GM12878 (cell line): ENCODE measurements around the gene HPF1. TPM values are rescaled to one million over a fixed set of nuclear protein-coding genes. Genes with fewer than 3 reads are reported as not detected.

ENCODE experiments used
- ATAC-seq: fragments of 200-7000 bp; cut with Tn5 transposase; 3 replicates; pipeline ENCODE4 v1.9.1; 2020; ENCODE audit warnings: mild to moderate bottlenecking, moderate library complexity
- BruUV-seq: library from RNA; stranded (reverse); fragments of 400-500 nt; replicated peaks from 2 replicates; lab custom pipeline; 2021; lab: Mats Ljungman, UMichigan
- CTCF ChIA-PET: fragments of 300-600 bp; sonication (Branson Sonifier 250); formaldehyde crosslinking; extraction: SDS; loops from one replicate; lab custom pipeline; 2021; ENCODE audit warnings: inconsistent platforms; lab: Yijun Ruan, JAX
- POLR2A ChIA-PET: fragments of 350-600 bp; formaldehyde crosslinking; extraction: SDS; loops from one replicate; lab custom pipeline; 2021; ENCODE audit warnings: inconsistent platforms; lab: Charles Lee
- RAD21 ChIA-PET: fragments of 300-600 bp; sonication (Branson Sonifier 250); formaldehyde crosslinking; loops from one replicate; lab custom pipeline; 2023; ENCODE audit warnings: antibody characterized with exemption; ENCODE audit not compliant: unreplicated experiment; lab: Charles Lee
- SMC1A ChIA-PET: fragments of 300-600 bp; sonication (Branson Sonifier 250); formaldehyde crosslinking; loops from one replicate; lab custom pipeline; 2023; ENCODE audit not compliant: unreplicated experiment, uncharacterized antibody; lab: Charles Lee
- DNase-seq: peaks from one replicate; pipeline ENCODE4 v3.0.0-alpha.2; 2011; ENCODE audit warnings: low read depth, low spot score
- FAIRE-seq: peaks from 3 replicates; lab custom pipeline; 2011; peaks lifted over from hg19 to GRCh38; lab: Jason Lieb, UNC
- H2AFZ ChIP-seq: 2 replicates; pipeline ENCODE4 v1.6.0; 2011; ENCODE audit warnings: low read depth, low read length, control low read depth; ENCODE audit not compliant: control insufficient read depth
- H3K27ac ChIP-seq: 2 replicates; pipeline ENCODE4 v1.5.1; 2011; ENCODE audit warnings: control low read depth; ENCODE audit not compliant: control insufficient read depth, insufficient read depth
- H3K27me3 ChIP-seq, 2 experiments: replicated peaks in 1 of 2; 2 replicates each; pipeline versions ENCODE4 v1.6.0 to v1.6.1; 2011; ENCODE audit warnings: low read length in 1 of 2; ENCODE audit not compliant: control insufficient read depth in 2 of 2, insufficient read depth in 2 of 2
- H3K36me3 ChIP-seq, 2 experiments: 2 replicates each; pipeline ENCODE4 v1.5.1; 2011; ENCODE audit warnings: low read length in 1 of 2; ENCODE audit not compliant: control insufficient read depth in 2 of 2, insufficient read depth in 2 of 2
- H3K4me1 ChIP-seq: 2 replicates; pipeline ENCODE4 v1.6.1; 2011; ENCODE audit warnings: mild to moderate bottlenecking, low read length, moderate library complexity, mixed read lengths; ENCODE audit not compliant: control insufficient read depth, insufficient read depth
- H3K4me2 ChIP-seq: 2 replicates; pipeline ENCODE4 v1.6.0; 2011; ENCODE audit warnings: control low read depth; ENCODE audit not compliant: control insufficient read depth, insufficient read depth
- H3K4me3 ChIP-seq: fragments of 200-600 bp; sonication (generic); 2 replicates; pipeline ENCODE4 v1.5.1; 2016
- H3K79me2 ChIP-seq: 2 replicates; pipeline ENCODE4 v1.6.0; 2011; ENCODE audit warnings: low read length; ENCODE audit not compliant: control insufficient read depth, insufficient read depth
- H3K9ac ChIP-seq: 2 replicates; pipeline ENCODE4 v1.8.0; 2011; ENCODE audit warnings: low read length, control low read depth, mixed read lengths; ENCODE audit not compliant: control insufficient read depth, insufficient read depth
- H3K9me3 ChIP-seq: replicated peaks from 3 replicates; pipeline ENCODE4 v1.5.1; 2011; ENCODE audit warnings: mild to moderate bottlenecking, low read length; ENCODE audit not compliant: control insufficient read depth, insufficient read depth
- H4K20me1 ChIP-seq: 2 replicates; pipeline ENCODE4 v1.6.0; 2011; ENCODE audit not compliant: control insufficient read depth, insufficient read depth
- ATF3 ChIP-seq: IDR thresholded peaks from 2 replicates; pipeline ENCODE4 v1.6.1; 2011; ENCODE audit warnings: low read depth, mild to moderate bottlenecking, low read length, moderate library complexity, borderline replicate concordance; ENCODE audit errors: extremely low read depth
- BCL3 ChIP-seq: IDR thresholded peaks from 2 replicates; pipeline ENCODE4 v1.6.1; 2011; ENCODE audit warnings: borderline replicate concordance, low read depth, mild to moderate bottlenecking, moderate library complexity, low read length; ENCODE audit not compliant: insufficient read depth, poor library complexity, severe bottlenecking
- CBFB ChIP-seq: IDR thresholded peaks from 2 replicates; pipeline ENCODE4 v1.6.1; 2016; ENCODE audit warnings: antibody characterized with exemption, low read depth
- ESRRA ChIP-seq: IDR thresholded peaks from 2 replicates; pipeline ENCODE4 v1.6.1; 2012; ENCODE audit warnings: mild to moderate bottlenecking, low read length, improper control_type of control experiment
- GABPA ChIP-seq: IDR thresholded peaks from 2 replicates; pipeline ENCODE4 v1.6.1; 2014; ENCODE audit warnings: antibody characterized with exemption, low read depth, mild to moderate bottlenecking, inconsistent platforms
- IRF4 ChIP-seq: IDR thresholded peaks from 2 replicates; pipeline ENCODE4 v1.6.1; 2011; ENCODE audit warnings: low read depth, low read length
- JUND ChIP-seq: IDR thresholded peaks from 2 replicates; pipeline ENCODE4 v1.6.1; 2012; ENCODE audit warnings: low read depth, mild to moderate bottlenecking, low read length, improper control_type of control experiment, moderate library complexity
- KAT2A ChIP-seq: conservative IDR thresholded peaks from 2 replicates; pipeline ENCODE4 v1.6.1; 2011; ENCODE audit warnings: low read depth, low read length; ENCODE audit not compliant: control insufficient read depth
- KLF5 ChIP-seq: fragments of 450-650 bp; IDR thresholded peaks from 2 replicates; pipeline ENCODE4 v1.6.1; 2014; ENCODE audit warnings: mild to moderate bottlenecking; ENCODE audit not compliant: partially characterized antibody
- MYC ChIP-seq: IDR thresholded peaks from 2 replicates; pipeline ENCODE4 v1.6.1; 2011; ENCODE audit warnings: mild to moderate bottlenecking, low read length, moderate library complexity, inconsistent platforms; ENCODE audit not compliant: insufficient read depth, insufficient replicate concordance, insufficient read length, severe bottlenecking
- NFXL1 ChIP-seq: fragments of 450-650 bp; IDR thresholded peaks from 2 replicates; pipeline ENCODE4 v1.6.1; 2017; ENCODE audit warnings: antibody characterized with exemption, mild to moderate bottlenecking, borderline replicate concordance
- RELA ChIP-seq: fragments of 450-650 bp; IDR thresholded peaks from 2 replicates; pipeline ENCODE4 v1.8.0; 2014; ENCODE audit warnings: borderline replicate concordance; ENCODE audit not compliant: partially characterized antibody
- SMC3 ChIP-seq: IDR thresholded peaks from 2 replicates; pipeline ENCODE4 v1.6.1; 2011; ENCODE audit warnings: low read length, improper control_type of control experiment, borderline replicate concordance
- SREBF2 ChIP-seq: IDR thresholded peaks from 2 replicates; pipeline ENCODE4 v1.6.1; 2012; ENCODE audit warnings: mild to moderate bottlenecking, low read length
- TCF7 ChIP-seq: IDR thresholded peaks from 2 replicates; pipeline ENCODE4 v1.6.1; 2014; ENCODE audit warnings: antibody characterized with exemption, borderline replicate concordance
- YBX1 ChIP-seq: fragments of 450-650 bp; IDR thresholded peaks from 2 replicates; pipeline ENCODE4 v1.6.1; 2016; ENCODE audit warnings: antibody characterized with exemption
- ZNF274 ChIP-seq: IDR thresholded peaks from one replicate; pipeline ENCODE4 v1.8.0; 2011; ENCODE audit not compliant: insufficient read length, insufficient read depth
- ZNF384 ChIP-seq: IDR thresholded peaks from 2 replicates; pipeline ENCODE4 v1.6.1; 2012; ENCODE audit warnings: low read depth, mild to moderate bottlenecking, low read length, improper control_type of control experiment, borderline replicate concordance
- WGBS: methylation state at CpG from one replicate; pipeline ENCODE4 v1.1.6; 2016; ENCODE audit warnings: low lambda C conversion rate; ENCODE audit not compliant: insufficient replicate concordance, insufficient coverage; ENCODE audit errors: missing lambda C conversion rate; 5-methylcytosine and 5-hydroxymethylcytosine counted together
- in situ Hi-C: fragments of 300-500 bp; cut with MboI; formaldehyde crosslinking; loops from 9 replicates; pipeline ENCODE4 v1.14.3; 2018; ENCODE audit warnings: mixed read lengths
- intact Hi-C: fragments of 100-400 bp; cut with micrococcal nuclease; formaldehyde crosslinking; loops from one replicate; pipeline ENCODE4 v1.14.2; 2022; ENCODE audit not compliant: unreplicated experiment
- polyA plus RNA-seq, 11 experiments: library from polyadenylated mRNA; depleted of rRNA in 4 of 11; unstranded in 6 of 11; stranded (reverse) in 5 of 11; fragments of >200 nt; fragmentation: Nextera tagmentation in 4 of 11; fragmentation: Illumina TruSeq in 1 of 11; extraction: Ambion mirVana in 4 of 11; extraction: Trizol in 1 of 11; gene quantifications; 1 replicate in 1 of 11; 2 replicates in 10 of 11; pipeline versions ENCODE4 v1.2.1 to v1.2.3, GENCODE V29; 2011 to 2016; ENCODE audit warnings: inconsistent platforms in 2 of 11, missing spikeins in 2 of 11, low read depth in 1 of 11
- total RNA-seq, 4 experiments: library from RNA; depleted of rRNA in 3 of 4; stranded (reverse); fragments of >200 nt in 3 of 4; fragmentation: Illumina TruSeq in 1 of 4; extraction: Trizol in 1 of 4; gene quantifications; 2 replicates each; pipeline versions ENCODE4 v1.2.1 to v1.2.3, GENCODE V29; 2013 to 2021

Gene HPF1
- total and polyA plus RNA-seq, 10 of the 15 experiments (the other 5 are each of a cell fraction or from before 2014, with no cell fraction given): 31.2 to 93.5 (median 48.7) TPM

- no peak for TF ChIP-seq ESRRA
- TF ChIP-seq ZNF274: no peak
- TF ChIP-seq KLF5: no peak
- TF ChIP-seq, all 136 proteins: peak for 0
Measured at GRCh38 chr4:169745291-169745690, 12.5 kb downstream of the HPF1 start (continued).

- WGBS: 100% methylated on average over 1 of the region's 1 CpG
- POLR2A ChIA-PET: interaction anchor here (0.6 to 0.7 kb wide), 2 partner anchors 9 to 734 kb away, joined by 3 to 4 read pairs; partner anchors contain the start of gene CBR4
- Histone ChIP-seq H4K20me1 (no peaks in the 10 kb centered on the region), H3K27me3 (no peaks in the 10 kb centered on the region), H3K36me3 (no peaks in the 10 kb centered on the region; a peak in 2 of 4 replicates), H3K9ac (no peak overlapping the region), H3K9me3 (no peaks in the 10 kb centered on the region), H2AFZ (no peak overlapping the region), H3K4me1 (no peaks in the 10 kb centered on the region), H3K27ac (no peak overlapping the region), H3K79me2 (no peaks in the 10 kb centered on the region), H3K4me3 (no peak overlapping the region), H3K4me2 (no peak overlapping the region)
- FAIRE-seq: no peak
- SMC1A ChIA-PET: no interaction called here
- no peak for TF ChIP-seq RELA
- TF ChIP-seq YBX1: no peak
- TF ChIP-seq MYC: no peak
- TF ChIP-seq SMC3: no peak
- TF ChIP-seq NFXL1: no peak
- no peak for TF ChIP-seq ZNF384
- no peak for TF ChIP-seq GABPA
- TF ChIP-seq IRF4: no peak
- no peak for TF ChIP-seq ATF3
- no peak for TF ChIP-seq KAT2A
- TF ChIP-seq CBFB: no peak
- no peak for TF ChIP-seq ESRRA
- TF ChIP-seq TCF7: no peak
- no peak for TF ChIP-seq SREBF2
- TF ChIP-seq JUND: no peak
- no peak for TF ChIP-seq BCL3
- no peak for ATAC-seq
- BruUV-seq: no TSS peak
- no peak for DNase-seq
- RAD21 ChIA-PET: no interaction called here
- intact Hi-C loops (no loop called here), in situ Hi-C loops (no loop called here)
- CTCF ChIA-PET: no interaction called here
Measured at GRCh38 chr4:169744601-169745000, 13.1 kb downstream of the HPF1 start.
